ENCODE measurements around the gene RFC3. TPM values are rescaled to one million over a fixed set of nuclear protein-coding genes. Genes with fewer than 3 reads are reported as not detected.

RFC3 gene
- total and polyA plus RNA-seq, 9 of the 15 experiments (the other 6 are each of a cell fraction or from before 2014, with no cell fraction given): 31.3 to 94.0 (median 54.0) TPM

DNA sequence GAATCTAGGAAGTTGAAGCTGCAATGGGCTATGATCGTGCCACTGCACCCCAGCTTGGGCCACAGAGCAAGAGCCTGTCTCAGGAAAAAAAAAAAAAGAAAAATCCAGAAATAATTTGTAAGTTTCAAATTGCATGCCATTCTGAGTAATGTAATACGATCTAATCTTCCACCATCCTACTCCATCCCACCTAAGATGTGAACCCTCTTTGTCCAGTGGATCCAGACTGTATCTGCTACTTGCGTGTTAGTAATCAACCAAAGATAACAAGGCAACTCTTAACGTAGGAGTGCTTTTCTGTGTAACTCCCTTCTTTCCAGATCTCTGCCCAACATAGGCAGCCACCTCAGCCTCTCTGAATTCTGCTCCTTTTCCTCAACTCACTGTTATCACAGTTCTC is 24.3 kb downstream of the RFC3 start (continued):
- no peak for TF ChIP-seq ZNF274 (IDR thresholded peaks at IDR 0.05; ENCODE audit: borderline replicate concordance, low read depth, low read length)
- no peak for TF ChIP-seq ZNF232 (CRISPR knock-in tag; IDR thresholded peaks at IDR 0.05)
- TF ChIP-seq ZNF121 (CRISPR knock-in tag; conservative IDR thresholded peaks at IDR 0.05): no peak
- TF ChIP-seq CXXC5 (CRISPR knock-in tag; IDR thresholded peaks at IDR 0.05): no peak
- TF ChIP-seq, protein P1, sequence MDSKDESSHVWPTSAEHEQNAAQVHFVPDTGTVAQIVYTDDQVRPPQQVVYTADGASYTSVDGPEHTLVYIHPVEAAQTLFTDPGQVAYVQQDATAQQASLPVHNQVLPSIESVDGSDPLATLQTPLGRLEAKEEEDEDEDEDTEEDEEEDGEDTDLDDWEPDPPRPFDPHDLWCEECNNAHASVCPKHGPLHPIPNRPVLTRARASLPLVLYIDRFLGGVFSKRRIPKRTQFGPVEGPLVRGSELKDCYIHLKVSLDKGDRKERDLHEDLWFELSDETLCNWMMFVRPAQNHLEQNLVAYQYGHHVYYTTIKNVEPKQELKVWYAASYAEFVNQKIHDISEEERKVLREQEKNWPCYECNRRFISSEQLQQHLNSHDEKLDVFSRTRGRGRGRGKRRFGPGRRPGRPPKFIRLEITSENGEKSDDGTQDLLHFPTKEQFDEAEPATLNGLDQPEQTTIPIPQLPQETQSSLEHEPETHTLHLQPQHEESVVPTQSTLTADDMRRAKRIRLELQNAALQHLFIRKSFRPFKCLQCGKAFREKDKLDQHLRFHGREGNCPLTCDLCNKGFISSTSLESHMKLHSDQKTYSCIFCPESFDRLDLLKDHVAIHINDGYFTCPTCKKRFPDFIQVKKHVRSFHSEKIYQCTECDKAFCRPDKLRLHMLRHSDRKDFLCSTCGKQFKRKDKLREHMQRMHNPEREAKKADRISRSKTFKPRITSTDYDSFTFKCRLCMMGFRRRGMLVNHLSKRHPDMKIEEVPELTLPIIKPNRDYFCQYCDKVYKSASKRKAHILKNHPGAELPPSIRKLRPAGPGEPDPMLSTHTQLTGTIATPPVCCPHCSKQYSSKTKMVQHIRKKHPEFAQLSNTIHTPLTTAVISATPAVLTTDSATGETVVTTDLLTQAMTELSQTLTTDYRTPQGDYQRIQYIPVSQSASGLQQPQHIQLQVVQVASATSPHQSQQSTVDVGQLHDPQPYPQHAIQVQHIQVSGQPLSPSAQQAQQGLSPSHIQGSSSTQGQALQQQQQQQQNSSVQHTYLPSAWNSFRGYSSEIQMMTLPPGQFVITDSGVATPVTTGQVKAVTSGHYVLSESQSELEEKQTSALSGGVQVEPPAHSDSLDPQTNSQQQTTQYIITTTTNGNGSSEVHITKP (IDR thresholded peaks at IDR 0.05; ENCODE audit: partially characterized antibody): no peak
- no peak for TF ChIP-seq TCFL5 (CRISPR knock-in tag; conservative IDR thresholded peaks at IDR 0.05)

DNA sequence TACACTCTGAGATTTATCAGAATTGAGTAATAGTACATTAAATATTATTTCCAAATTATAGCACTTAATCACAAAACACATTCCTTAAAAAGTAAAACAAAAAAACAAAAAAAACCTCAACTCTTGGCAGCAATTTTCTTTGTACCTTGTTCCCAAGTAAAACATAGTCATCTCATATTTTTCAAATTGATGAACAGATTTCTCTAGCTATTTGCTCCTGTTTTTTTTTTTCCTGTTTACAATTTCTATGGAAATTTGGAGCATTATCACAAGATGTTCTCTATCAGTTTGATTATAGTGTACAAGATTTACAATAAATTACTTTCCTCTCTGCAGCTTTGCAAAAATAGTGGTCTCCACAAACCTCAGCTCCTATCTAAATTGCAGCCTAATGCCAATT is 25.0 kb downstream of the RFC3 start:
- no peaks in the 10 kb centered on the region for H4K20me1 ChIP-seq (replicated peaks; ENCODE audit: control insufficient read depth, insufficient read depth, low read length)
- H3K9me1 ChIP-seq (ENCODE audit: control insufficient read depth, insufficient read depth, low read length): no peaks in the 10 kb centered on the region
- H2AFZ ChIP-seq (ENCODE audit: low read depth, low read length): no peak overlapping the region
- BruUV-seq (replicated peaks): no TSS peak
- POLR2A ChIA-PET: interaction anchor here (1.7 kb wide), 1 partner anchor 11 kb away, joined by 6 read pairs; no protein-coding TSS in a partner anchor
- in situ Hi-C loops (cut with MboI) (no loop called here), intact Hi-C loops (cut with micrococcal nuclease) (no loop called here)
- ATAC-seq (no peak), FAIRE-seq (no peak), DNase-seq (ENCODE audit: extremely low read depth in 1 of 4, low spot score in 3 of 4) (no peak)
- no peaks in the 10 kb centered on the region for H3K9me3 ChIP-seq (replicated peaks; ENCODE audit: control insufficient read depth, insufficient read depth, low read depth, low read length)
- no peaks in the 10 kb centered on the region for H3K79me2 ChIP-seq (ENCODE audit: control insufficient read depth, insufficient read depth, low read length)
- no peak overlapping the region for H3K27ac ChIP-seq (ENCODE audit: extremely low read depth, low read depth, low read length)
- H3K4me3 ChIP-seq: no peak overlapping the region
- CTCF ChIA-PET (ENCODE audit: low intra/inter-chr PET ratio): no interaction called here
- H3K9ac ChIP-seq (ENCODE audit: insufficient read depth in 1 of 2, low read depth in 2 of 2, low read length in 2 of 2): no peak overlapping the region
- no peak overlapping the region for H3K4me2 ChIP-seq (ENCODE audit: insufficient read depth, low read length)
- no peak for TF ChIP-seq MIER1 (IDR thresholded peaks at IDR 0.05; ENCODE audit: low read depth)
- TF ChIP-seq, protein P2, sequence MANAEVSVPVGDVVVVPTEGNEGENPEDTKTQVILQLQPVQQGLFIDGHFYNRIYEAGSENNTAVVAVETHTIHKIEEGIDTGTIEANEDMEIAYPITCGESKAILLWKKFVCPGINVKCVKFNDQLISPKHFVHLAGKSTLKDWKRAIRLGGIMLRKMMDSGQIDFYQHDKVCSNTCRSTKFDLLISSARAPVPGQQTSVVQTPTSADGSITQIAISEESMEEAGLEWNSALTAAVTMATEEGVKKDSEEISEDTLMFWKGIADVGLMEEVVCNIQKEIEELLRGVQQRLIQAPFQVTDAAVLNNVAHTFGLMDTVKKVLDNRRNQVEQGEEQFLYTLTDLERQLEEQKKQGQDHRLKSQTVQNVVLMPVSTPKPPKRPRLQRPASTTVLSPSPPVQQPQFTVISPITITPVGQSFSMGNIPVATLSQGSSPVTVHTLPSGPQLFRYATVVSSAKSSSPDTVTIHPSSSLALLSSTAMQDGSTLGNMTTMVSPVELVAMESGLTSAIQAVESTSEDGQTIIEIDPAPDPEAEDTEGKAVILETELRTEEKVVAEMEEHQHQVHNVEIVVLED (CRISPR knock-in tag; IDR thresholded peaks at IDR 0.05): no peak
- no peak for TF ChIP-seq GATAD2B (IDR thresholded peaks at IDR 0.05; ENCODE audit: borderline replicate concordance)
- no peak for TF ChIP-seq HLTF (IDR thresholded peaks at IDR 0.05)
- TF ChIP-seq ZNF143 (CRISPR knock-in tag; IDR thresholded peaks at IDR 0.05): no peak
- no peak for TF ChIP-seq ILF3 (IDR thresholded peaks at IDR 0.05; ENCODE audit: borderline replicate concordance)
- TF ChIP-seq SMAD4 (CRISPR knock-in tag; conservative IDR thresholded peaks at IDR 0.05): no peak
- TF ChIP-seq NFE2L1 (tag; IDR thresholded peaks at IDR 0.05; ENCODE audit: borderline replicate concordance, low read depth): no peak
- TF ChIP-seq MYNN (IDR thresholded peaks at IDR 0.05): no peak
- no peak for TF ChIP-seq MYNN (CRISPR knock-in tag; IDR thresholded peaks at IDR 0.05)
- no peak for TF ChIP-seq MTA3 (IDR thresholded peaks at IDR 0.05; ENCODE audit: borderline replicate concordance)
- no peak for TF ChIP-seq CCAR2 (IDR thresholded peaks at IDR 0.05; ENCODE audit: low read depth, low read length)
- no peaks in the 10 kb centered on the region for H3K27me3 ChIP-seq (ENCODE audit: control insufficient read depth in 2 of 2, insufficient read depth in 2 of 2, low read length in 2 of 2)
- peaks cover 86% of the 10 kb centered on the region for H3K36me3 ChIP-seq (ENCODE audit: control insufficient read depth, insufficient read depth, low read length)
- no peaks in the 10 kb centered on the region; a peak in 1 of 5 replicates for H3K4me1 ChIP-seq (replicated peaks in 1 of 2; ENCODE audit: control insufficient read depth in 2 of 2, insufficient read depth in 2 of 2, low read length in 2 of 2)
